Stimulated activated CD8-positive, alpha-beta memory T cell treated with anti-CD3 and anti-CD28 coated beads, Interleukin-15, amount 100 ng/mL, for 4 hours (primary cell): Measurements from ENCODE around the gene BCL2L2.

Experiments used
- DNase-seq, 2 donors: peaks; one replicate each; pipeline ENCODE4 v3.0.0-alpha.2; 2020; ENCODE audit warnings: low read depth in 2 of 2

The BCL2L2 gene

GRCh38 chr14:23355871-23356435 lies 49.3 kb downstream of the BCL2L2 start:
- DNase-seq, result no peak

- DNase-seq, result no peak
These were observed 50.0 kb downstream of the BCL2L2 start for GRCh38 chr14:23356662-23357061.

- no peak for DNase-seq
These were observed 50.6 kb downstream of the BCL2L2 start for GRCh38 chr14:23357261-23357660.

GRCh38 chr14:23358042-23358441 lies 51.4 kb downstream of the BCL2L2 start:
- no peak for DNase-seq

GRCh38 chr14:23358553-23359166 lies 52.0 kb downstream of the BCL2L2 start:
- no peak for DNase-seq

GRCh38 chr14:23359167-23359626 lies 52.6 kb downstream of the BCL2L2 start:
- DNase-seq, result no peak

- no peak for DNase-seq
These were observed 53.3 kb downstream of the BCL2L2 start for GRCh38 chr14:23359722-23360447.

GRCh38 chr14:23360496-23360895 lies 53.9 kb downstream of the BCL2L2 start:
- DNase-seq, result no peak

- DNase-seq, result no peak
These were observed 54.7 kb downstream of the BCL2L2 start for GRCh38 chr14:23361320-23361719.
